GM23338 (cell line): ENCODE data around the gene ATOSA. TPM values are rescaled to one million over a fixed set of nuclear protein-coding genes. Genes with fewer than 3 reads are reported as not detected.

Experiments used
- ATAC-seq: fragments of 200-7000 bp; cut with Tn5 transposase; 3 replicates; pipeline ENCODE4 v1.9.1; 2020
- DNase-seq: peaks from one replicate; pipeline ENCODE4 v3.0.0-alpha.2; 2015; ENCODE audit warnings: low spot score
- H2AFZ ChIP-seq: fragments of 200-600 bp; sonication (generic); 2 replicates; pipeline ENCODE4 v1.8.0; 2016; ENCODE audit warnings: antibody characterized with exemption, mild to moderate bottlenecking, moderate library complexity
- H3F3A ChIP-seq: fragments of 200-600 bp; sonication (generic); replicated peaks from 2 replicates; pipeline ENCODE4 v1.8.0; 2017; ENCODE audit warnings: antibody characterized with exemption, mixed run types, low read depth
- H3K27ac ChIP-seq: fragments of 200-600 bp; sonication (generic); 2 replicates; pipeline ENCODE4 v1.6.1; 2016; ENCODE audit warnings: low read depth
- H3K27me3 ChIP-seq: fragments of 200-600 bp; sonication (generic); 2 replicates; pipeline ENCODE4 v1.8.0; 2016; ENCODE audit warnings: mild to moderate bottlenecking, mixed run types, moderate library complexity; ENCODE audit not compliant: insufficient read depth
- H3K36me3 ChIP-seq: fragments of 200-600 bp; sonication (generic); 2 replicates; pipeline ENCODE4 v1.8.0; 2016; ENCODE audit warnings: mild to moderate bottlenecking; ENCODE audit not compliant: insufficient read depth
- H3K4me1 ChIP-seq: fragments of 200-600 bp; sonication (generic); 2 replicates; pipeline ENCODE4 v1.8.0; 2016; ENCODE audit warnings: mild to moderate bottlenecking, moderate library complexity; ENCODE audit not compliant: insufficient read depth
- H3K4me2 ChIP-seq: fragments of 200-600 bp; sonication (generic); 2 replicates; pipeline ENCODE4 v1.7.1; 2017; ENCODE audit warnings: mixed run types
- H3K4me3 ChIP-seq: fragments of 200-600 bp; sonication (generic); 2 replicates; pipeline ENCODE4 v1.6.1; 2016; ENCODE audit warnings: mixed run types
- H3K79me2 ChIP-seq: fragments of 200-600 bp; sonication (generic); replicated peaks from 2 replicates; pipeline ENCODE4 v1.8.0; 2017; ENCODE audit warnings: mild to moderate bottlenecking; ENCODE audit not compliant: insufficient read depth
- H3K9me2 ChIP-seq: fragments of 200-600 bp; sonication (generic); 2 replicates; pipeline ENCODE4 v1.8.0; 2017; ENCODE audit not compliant: insufficient read depth
- H4K20me1 ChIP-seq: fragments of 200-600 bp; sonication (generic); replicated peaks from 2 replicates; pipeline ENCODE4 v1.8.0; 2017; ENCODE audit warnings: mild to moderate bottlenecking; ENCODE audit not compliant: insufficient read depth
- H3K27ac Mint-ChIP-seq: 2 replicates; pipeline ENCODE4 v1.8.0; 2020; ENCODE audit warnings: inconsistent platforms, mild to moderate bottlenecking, moderate library complexity, mixed read lengths
- H3K27me3 Mint-ChIP-seq: 3 replicates; pipeline ENCODE4 v1.8.0; 2022; ENCODE audit warnings: low read depth, mild to moderate bottlenecking, moderate library complexity, mixed read lengths, inconsistent platforms; ENCODE audit not compliant: insufficient read depth, poor library complexity
- H3K36me3 Mint-ChIP-seq: 3 replicates; pipeline ENCODE4 v1.8.0; 2021; ENCODE audit warnings: low read depth, mild to moderate bottlenecking, inconsistent platforms, moderate library complexity, mixed read lengths
- H3K4me1 Mint-ChIP-seq: 3 replicates; pipeline ENCODE4 v1.8.0; 2020; ENCODE audit warnings: mild to moderate bottlenecking, inconsistent platforms, mixed read lengths
- H3K4me3 Mint-ChIP-seq: 3 replicates; pipeline ENCODE4 v1.8.0; 2021; ENCODE audit warnings: moderate library complexity, mild to moderate bottlenecking, inconsistent platforms, mixed read lengths
- H3K9me3 Mint-ChIP-seq: 3 replicates; pipeline ENCODE4 v1.8.0; 2020; ENCODE audit warnings: moderate library complexity, mild to moderate bottlenecking, inconsistent platforms, mixed read lengths
- CREB1 ChIP-seq: fragments of 250-450 bp; sonication (Bioruptor Pico); IDR thresholded peaks from 2 replicates; pipeline ENCODE4 v1.5.0; 2020; ENCODE audit warnings: low read depth, mild to moderate bottlenecking, moderate library complexity
- ETS1 ChIP-seq: IDR thresholded peaks from 2 replicates; pipeline ENCODE4 v1.6.1; 2016; ENCODE audit warnings: antibody characterized with exemption
- EZH2 ChIP-seq: fragments of 200-600 bp; sonication (generic); IDR thresholded peaks from one replicate; pipeline ENCODE4 v1.8.0; 2017; ENCODE audit warnings: antibody characterized with exemption, mild to moderate bottlenecking, low read depth; ENCODE audit not compliant: unreplicated experiment
- POLR2AphosphoS5 ChIP-seq: IDR thresholded peaks from 2 replicates; pipeline ENCODE4 v1.6.1; 2016; ENCODE audit warnings: antibody characterized with exemption, low read depth
- REST ChIP-seq: IDR thresholded peaks from one replicate; pipeline ENCODE4 v1.6.1; 2018; ENCODE audit warnings: antibody characterized with exemption; ENCODE audit not compliant: unreplicated experiment
- ZNF114 ChIP-seq: fragments of 250-450 bp; sonication (Bioruptor Pico); IDR thresholded peaks from 2 replicates; pipeline ENCODE4 v1.5.0; 2020; ENCODE audit warnings: mild to moderate bottlenecking, moderate library complexity
- ZNF331 ChIP-seq: fragments of 250-450 bp; sonication (Bioruptor Pico); IDR thresholded peaks from 2 replicates; pipeline ENCODE4 v1.5.0; 2020; ENCODE audit warnings: low read depth, mild to moderate bottlenecking, moderate library complexity
- ZNF462 ChIP-seq: fragments of 250-450 bp; sonication (Bioruptor Pico); IDR thresholded peaks from 2 replicates; pipeline ENCODE4 v1.5.0; 2020; ENCODE audit warnings: mild to moderate bottlenecking, moderate library complexity
- polyA plus RNA-seq: library from polyadenylated mRNA; unstranded; fragments of >200 nt; fragmentation: Nextera tagmentation; extraction: Ambion mirVana; gene quantifications from 2 replicates; pipeline ENCODE4 v1.2.1, GENCODE V29; 2016
- total RNA-seq: library from RNA; depleted of rRNA; stranded (reverse); fragments of >200 nt; shearing (Covaris generic); gene quantifications from 2 replicates; pipeline ENCODE4 v1.2.3, GENCODE V29; 2014

ATOSA gene
- total and polyA plus RNA-seq, 2 experiments from 2014 or later, result 6.2 to 14.0 TPM

- DNase-seq (no peak), ATAC-seq (no peak)
- TF ChIP-seq CREB1 (CRISPR knock-in tag) (no peak), ZNF331 (CRISPR knock-in tag) (no peak), REST (no peak), ZNF114 (CRISPR knock-in tag) (no peak), EZH2 (no peak), ETS1 (no peak)
- H3F3A ChIP-seq, result no peaks in the 10 kb centered on the region
- peaks cover 9% of the 10 kb centered on the region; the same call in 1 of the 3 replicates for H3K4me1 Mint-ChIP-seq
- H3K36me3 ChIP-seq, result no peaks in the 10 kb centered on the region
- H3K36me3 Mint-ChIP-seq, result no peaks in the 10 kb centered on the region
- no peaks in the 10 kb centered on the region for H3K9me3 Mint-ChIP-seq
- H3K27ac Mint-ChIP-seq, result no peak overlapping the region; the same call in 1 of the 2 replicates
- H3K79me2 ChIP-seq, result no peaks in the 10 kb centered on the region
- H3K4me2 ChIP-seq, result no peak overlapping the region
- peak overlapping the region; percentile 90; the same call in 1 of the 2 replicates for H2AFZ ChIP-seq
- H3K4me3 Mint-ChIP-seq, result no peak overlapping the region
- H3K27me3 ChIP-seq, result no peaks in the 10 kb centered on the region
- H4K20me1 ChIP-seq, result no peaks in the 10 kb centered on the region
- H3K4me3 ChIP-seq, result no peak overlapping the region
- H3K4me1 ChIP-seq, result no peaks in the 10 kb centered on the region
- peaks cover 2% of the 10 kb centered on the region for H3K27me3 Mint-ChIP-seq
- no peak overlapping the region for H3K27ac ChIP-seq
- no peaks in the 10 kb centered on the region for H3K9me2 ChIP-seq
Observed at GRCh38 chr15:52718551-52718950, 39.4 kb upstream of the ATOSA start.

- peaks cover 9% of the 10 kb centered on the region; the same call in 1 of the 3 replicates for H3K4me1 Mint-ChIP-seq
- H2AFZ ChIP-seq, result peak overlapping the region; percentile 90; the same call in 1 of the 2 replicates
Observed at GRCh38 chr15:52717924-52718323, 38.7 kb upstream of the ATOSA start.

More at GRCh38 chr15:52717924-52718323, 38.7 kb upstream of the ATOSA start:
- Histone ChIP-seq H3K36me3 (no peaks in the 10 kb centered on the region), H3K4me3 (no peak overlapping the region), H3K27ac (no peak overlapping the region), H3K27me3 (no peaks in the 10 kb centered on the region), H3K4me1 (no peaks in the 10 kb centered on the region), H3K9me2 (no peaks in the 10 kb centered on the region), H3F3A (no peaks in the 10 kb centered on the region), H4K20me1 (no peaks in the 10 kb centered on the region), H3K79me2 (no peaks in the 10 kb centered on the region), H3K4me2 (no peak overlapping the region)
- Mint-ChIP-seq H3K36me3 (no peaks in the 10 kb centered on the region), H3K27me3 (peaks cover 2% of the 10 kb centered on the region), H3K9me3 (no peaks in the 10 kb centered on the region), H3K27ac (peak overlapping the region; percentile 56; the same call in 1 of the 2 replicates), H3K4me3 (no peak overlapping the region)
- ATAC-seq (peak; percentile 86), DNase-seq (no peak)
- no peak for TF ChIP-seq POLR2AphosphoS5
- TF ChIP-seq CREB1 (CRISPR knock-in tag), result no peak
- TF ChIP-seq ZNF462, result no peak
- TF ChIP-seq ZNF331 (CRISPR knock-in tag), result no peak
